GM21576 (cell line): ENCODE measurements around the gene GOLGA8S.
"Not testable (repeated sequence)": the region's sequence is repeated elsewhere in the genome, so short reads cannot be mapped to it uniquely, and the experiment has no call there.

Experiments
- ATAC-seq: cut with Tn5 transposase; IDR thresholded peaks from one replicate; pipeline ENCODE4 v1.9.1; 2021; ENCODE audit warnings: mild to moderate bottlenecking, moderate library complexity; ENCODE audit not compliant: unreplicated experiment

GOLGA8S gene

GRCh38 chr15:23395832-23396231, 41.3 kb downstream of the GOLGA8S start:
- ATAC-seq: no peak

DNA sequence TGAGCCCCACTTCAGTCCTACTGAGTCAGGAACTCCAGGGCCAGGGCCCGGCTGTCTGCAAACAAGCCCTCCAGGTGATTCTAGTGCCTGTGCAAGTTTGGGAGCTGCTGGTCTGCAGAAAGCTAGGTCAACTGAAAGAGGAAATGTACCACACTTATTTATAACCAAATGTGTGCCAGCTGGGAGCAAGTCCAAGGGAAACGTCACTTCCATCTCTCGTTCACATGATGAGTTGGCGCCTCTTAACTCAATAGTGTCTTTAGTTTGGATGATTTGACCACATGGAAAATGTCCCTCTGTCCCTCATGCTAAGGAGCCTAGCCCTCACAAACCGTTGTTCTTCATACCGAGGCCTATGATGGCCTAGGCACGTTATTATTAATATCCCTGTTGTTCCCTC, 43.2 kb downstream of the GOLGA8S start:
- no peak for ATAC-seq

- not testable (repeated sequence) for ATAC-seq
Observed at GRCh38 chr15:23398357-23398756, 43.8 kb downstream of the GOLGA8S start.

DNA sequence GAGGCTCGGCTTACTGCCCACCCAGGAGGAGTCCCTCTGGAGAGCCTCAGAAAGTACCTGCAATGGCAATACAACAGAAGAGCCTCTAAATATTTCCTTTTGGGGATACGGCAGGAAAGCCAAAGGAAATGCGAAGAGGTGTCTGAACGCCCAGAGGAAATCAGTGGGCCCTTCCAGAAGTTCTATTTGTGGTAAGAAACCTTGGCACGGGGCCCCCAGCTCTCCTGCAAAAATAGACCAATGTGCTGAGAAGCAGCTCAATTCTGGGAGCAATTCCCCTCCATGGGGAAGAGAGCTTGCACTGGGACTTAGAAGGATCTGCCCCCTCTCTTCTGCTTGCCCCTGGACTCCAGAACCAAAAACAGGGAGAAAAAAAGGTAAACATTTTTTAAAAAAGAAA, 44.7 kb downstream of the GOLGA8S start:
- ATAC-seq: not testable (repeated sequence)

- ATAC-seq: no peak
Observed at GRCh38 chr15:23401627-23402026, 47.1 kb downstream of the GOLGA8S start.

GRCh38 chr15:23402140-23402539, 47.6 kb downstream of the GOLGA8S start:
- no peak for ATAC-seq

GRCh38 chr15:23402544-23402943, 48.0 kb downstream of the GOLGA8S start:
- no peak for ATAC-seq

DNA sequence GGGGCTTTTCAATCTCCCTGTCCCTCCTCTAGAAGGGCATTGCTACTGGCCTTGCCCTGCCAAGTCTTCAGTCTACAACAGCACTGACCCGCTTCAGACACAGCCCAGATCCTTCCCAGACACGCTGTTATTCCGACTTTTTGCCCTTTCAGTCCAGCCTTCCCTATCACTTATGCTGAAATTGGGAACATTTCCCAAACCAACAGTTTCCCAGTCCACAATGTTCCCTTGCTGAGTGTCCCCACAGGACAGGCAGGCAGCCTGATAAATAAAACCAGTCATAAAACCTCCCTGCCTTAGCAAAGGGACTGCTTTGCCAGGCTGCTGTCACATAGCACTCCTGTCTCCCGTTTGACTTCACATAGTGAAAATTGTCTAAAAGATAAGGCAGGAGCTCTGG, 49.0 kb downstream of the GOLGA8S start:
- no peak for ATAC-seq

GRCh38 chr15:23411841-23412240, 57.3 kb downstream of the GOLGA8S start:
- ATAC-seq: no peak

- ATAC-seq: not testable (repeated sequence)
Observed at GRCh38 chr15:23412881-23413600, 58.5 kb downstream of the GOLGA8S start.
